ENCODE data around the gene PSMB7.

Gene PSMB7

DNA sequence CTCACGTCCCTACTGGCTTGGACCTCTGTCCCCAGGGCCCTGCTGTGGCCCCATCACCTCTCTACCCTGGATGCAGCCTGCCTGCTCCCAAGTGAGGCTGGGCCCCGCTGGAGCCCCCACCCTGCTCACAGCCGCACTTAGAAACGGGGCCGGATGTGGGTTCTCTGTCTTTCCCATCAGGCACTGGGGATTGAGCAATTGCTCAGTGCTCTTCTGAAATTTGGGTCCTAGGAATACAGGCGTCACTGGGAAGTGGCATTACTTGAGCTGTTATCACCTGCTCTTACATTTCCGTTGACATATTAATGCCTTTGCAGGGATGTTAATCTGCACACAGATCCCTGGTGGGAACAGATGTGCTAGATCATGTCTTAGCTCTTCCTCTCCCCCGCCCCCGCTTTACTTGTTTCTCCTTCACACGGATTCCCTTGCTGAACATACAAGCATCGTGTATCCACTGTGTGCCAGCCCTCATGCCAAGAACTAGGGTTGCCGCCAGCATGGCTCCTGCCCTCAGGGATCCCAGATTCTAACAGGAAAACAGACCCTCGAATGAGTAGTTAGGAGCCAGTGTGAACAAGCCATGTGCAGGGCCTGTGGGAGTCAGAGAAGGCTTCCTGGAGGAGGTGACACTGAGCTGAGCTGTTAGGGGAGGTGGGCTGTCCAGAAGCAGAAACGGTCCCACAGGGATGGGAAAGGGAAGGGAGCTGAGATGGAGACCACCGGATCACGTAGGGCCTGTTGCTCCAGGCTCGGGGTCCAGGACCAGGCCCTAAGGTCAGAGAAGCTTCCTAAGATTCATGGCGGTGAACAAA, 92.4 kb downstream of the PSMB7 start:
- no peak for DNase-seq

DNA sequence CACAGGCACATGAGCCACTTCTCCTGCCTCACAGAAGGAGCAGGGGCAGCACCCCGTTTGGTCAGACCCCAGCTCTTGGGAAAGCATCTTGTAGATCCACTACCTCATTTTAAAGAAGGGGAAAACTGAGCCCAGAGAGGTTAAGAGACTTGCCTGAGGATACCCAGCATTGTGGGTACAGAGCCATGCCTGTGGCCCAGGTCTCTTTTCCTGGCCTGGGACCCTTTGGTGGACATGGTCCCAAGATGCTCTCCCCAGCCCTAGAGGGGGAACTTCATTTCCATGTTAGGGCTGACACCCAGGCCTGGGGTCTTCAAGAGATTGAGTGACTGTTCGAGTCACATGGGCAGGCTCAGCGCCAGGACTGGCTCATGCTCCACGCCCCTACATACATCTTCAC, 93.3 kb downstream of the PSMB7 start:
- no peak for DNase-seq

DNA sequence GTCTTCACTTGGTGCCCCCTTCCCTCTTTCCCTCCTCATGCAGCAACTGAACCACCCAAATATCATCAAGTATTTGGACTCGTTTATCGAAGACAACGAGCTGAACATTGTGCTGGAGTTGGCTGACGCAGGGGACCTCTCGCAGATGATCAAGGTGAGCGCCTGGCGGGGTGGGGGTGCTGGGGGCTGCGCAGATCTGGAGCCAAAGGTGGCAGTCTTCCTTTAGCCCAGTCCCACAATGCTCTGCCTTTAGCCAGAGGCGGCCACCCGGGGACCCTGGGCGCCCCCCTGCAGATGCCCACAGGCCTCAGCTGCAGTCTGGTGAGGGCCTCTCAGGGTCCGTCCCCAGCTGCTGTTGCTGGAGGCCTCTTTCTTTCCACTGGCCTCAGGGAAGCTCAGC, 93.8 kb downstream of the PSMB7 start:
- no peak for DNase-seq

DNA sequence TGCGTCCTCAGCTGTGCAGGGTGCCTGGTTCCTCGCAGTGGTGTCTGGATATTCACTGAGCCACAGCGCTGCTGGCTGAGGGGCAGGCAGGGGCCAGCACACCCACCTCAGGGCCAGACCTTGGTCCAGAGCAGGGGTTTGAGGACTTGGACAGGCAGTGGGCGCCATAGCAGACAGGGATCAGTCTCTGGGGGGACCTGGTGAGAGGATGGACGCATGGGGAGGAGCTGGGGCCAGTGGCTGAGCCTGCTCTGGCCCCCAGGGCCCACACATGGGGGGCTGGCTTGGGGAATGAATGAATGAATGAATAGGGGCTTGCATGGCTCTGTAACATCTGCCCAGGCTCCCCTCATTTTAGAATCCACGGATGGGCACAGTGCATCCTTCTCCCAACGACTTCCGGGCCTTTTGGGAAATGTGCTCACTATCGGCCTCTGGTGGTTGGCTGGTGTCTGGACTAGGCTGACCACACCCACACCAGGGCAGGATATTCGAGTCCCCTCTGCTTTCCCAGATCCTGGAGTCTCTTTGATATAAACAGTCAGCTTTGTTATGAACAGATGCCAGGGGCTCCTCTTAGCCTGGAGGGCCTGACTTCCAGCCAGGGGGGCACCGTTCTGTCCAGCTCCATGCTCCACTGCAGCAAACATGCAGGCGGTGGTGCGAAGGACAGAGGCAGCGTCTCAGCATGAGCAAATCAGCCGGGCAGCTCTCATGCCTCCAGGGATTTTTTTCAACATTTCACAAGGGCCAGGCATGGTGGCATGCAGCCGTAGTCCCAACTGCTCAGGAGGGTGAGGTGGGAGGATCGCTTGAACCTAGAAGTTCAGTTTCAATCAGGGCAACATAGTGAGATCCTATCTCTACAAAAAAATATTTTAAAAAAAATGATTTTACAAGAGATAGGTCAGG, 94.9 kb downstream of the PSMB7 start:
- peak; percentile 81 for DNase-seq

DNA sequence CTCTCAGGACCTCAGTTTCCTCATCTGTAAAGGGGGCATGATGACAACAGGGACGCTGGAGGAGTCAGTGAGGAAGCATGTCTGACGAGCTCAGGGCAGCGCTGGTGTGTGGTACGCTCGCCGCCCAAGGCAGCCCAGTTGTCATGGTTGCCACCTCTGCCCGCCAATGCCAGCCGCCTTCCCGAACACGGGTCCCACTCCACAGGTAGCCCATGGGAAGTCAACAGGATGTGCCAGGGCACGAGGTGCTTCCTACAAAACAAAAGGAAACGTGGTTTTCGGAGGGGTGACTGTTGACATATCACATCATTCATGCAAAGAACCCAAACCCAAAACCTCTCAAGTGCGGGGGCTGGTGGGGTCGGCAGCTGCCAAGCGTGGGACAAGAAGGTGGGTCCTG, 99.4 kb downstream of the PSMB7 start:
- DNase-seq = no peak

DNA sequence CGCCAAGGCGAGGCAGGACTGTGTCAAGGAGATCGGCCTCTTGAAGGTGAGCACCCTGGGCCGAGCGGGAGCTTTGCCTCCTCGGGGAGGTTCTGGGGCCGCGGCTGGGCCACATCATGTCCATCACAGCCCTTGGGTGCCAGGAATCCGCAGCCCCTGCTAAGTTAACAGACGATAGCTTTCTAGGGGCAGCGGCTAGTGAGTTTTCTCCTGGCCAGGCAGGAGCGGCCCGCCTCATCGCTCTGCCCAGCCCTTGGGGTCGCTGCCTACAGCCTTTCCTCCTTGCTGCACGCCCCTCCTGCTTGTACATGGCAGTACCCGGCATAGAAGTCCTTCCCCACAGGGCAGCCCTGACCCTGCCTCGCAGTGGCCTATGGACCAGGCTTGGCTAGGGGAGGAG, 101.3 kb downstream of the PSMB7 start:
- no peak for DNase-seq

DNA sequence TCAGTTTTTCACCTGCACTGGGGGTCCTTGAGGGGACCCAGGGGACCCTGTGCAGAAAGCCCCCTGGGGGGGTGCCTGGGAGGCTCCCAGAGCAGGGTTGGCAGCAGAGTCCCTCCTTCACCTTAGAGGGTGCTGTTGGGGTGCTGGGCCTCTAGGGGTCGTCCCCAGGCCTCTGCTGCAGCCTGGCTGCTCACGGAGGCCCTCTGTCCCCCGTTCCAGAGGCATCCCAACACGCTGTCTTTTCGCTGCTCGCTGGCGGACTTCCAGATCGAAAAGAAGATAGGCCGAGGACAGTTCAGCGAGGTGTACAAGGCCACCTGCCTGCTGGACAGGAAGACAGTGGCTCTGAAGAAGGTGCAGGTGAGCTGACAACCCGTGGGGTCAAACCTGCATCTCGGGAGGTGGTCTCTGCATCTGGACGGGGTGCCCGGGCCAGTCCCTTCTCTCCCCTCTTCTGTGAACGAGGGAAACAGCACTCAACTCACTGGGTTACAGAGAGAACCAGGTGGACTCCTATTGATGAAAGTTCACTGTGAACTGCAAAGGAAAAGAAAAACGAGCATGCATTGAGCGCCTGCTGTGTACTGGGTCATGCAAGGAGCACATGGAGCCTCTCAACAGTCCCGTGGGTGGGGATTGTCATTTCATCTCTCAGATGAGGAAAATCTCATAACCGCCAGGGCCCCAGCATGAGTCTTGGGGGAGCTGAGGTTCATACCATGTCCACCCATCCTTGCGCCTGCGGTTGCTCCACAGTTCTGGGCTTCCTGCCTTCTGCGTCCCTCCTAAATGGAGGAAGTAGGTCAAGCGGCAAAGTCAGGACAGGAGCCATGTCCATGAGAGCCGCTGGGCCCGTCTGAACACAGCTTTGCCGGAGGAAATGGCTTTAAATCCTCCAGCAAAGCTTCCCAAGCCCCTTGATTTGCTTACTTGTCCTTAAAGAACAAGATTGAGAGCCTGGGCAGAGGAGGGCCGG, 102.7 kb downstream of the PSMB7 start:
- no peak for DNase-seq

DNA sequence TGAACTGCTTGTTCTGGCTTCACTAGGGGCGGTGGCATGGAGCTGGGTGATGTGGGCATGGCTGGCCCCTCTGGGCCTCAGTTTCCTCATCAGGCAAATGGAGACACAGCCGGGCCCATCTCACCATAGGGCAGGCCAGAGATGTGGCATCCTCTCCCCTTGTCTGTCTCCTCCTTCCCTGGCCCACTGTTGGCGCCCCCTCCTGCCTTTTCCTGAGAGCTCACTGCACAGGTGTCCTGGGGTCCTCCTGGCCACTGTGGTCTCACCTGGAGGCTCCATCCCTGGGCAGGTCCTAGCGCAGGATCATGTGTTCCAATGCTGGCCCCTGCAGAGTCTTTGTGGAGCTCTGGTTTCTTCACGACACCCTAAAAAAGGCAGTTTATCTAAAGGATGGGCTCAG, 104.0 kb downstream of the PSMB7 start:
- DNase-seq = no peak

DNA sequence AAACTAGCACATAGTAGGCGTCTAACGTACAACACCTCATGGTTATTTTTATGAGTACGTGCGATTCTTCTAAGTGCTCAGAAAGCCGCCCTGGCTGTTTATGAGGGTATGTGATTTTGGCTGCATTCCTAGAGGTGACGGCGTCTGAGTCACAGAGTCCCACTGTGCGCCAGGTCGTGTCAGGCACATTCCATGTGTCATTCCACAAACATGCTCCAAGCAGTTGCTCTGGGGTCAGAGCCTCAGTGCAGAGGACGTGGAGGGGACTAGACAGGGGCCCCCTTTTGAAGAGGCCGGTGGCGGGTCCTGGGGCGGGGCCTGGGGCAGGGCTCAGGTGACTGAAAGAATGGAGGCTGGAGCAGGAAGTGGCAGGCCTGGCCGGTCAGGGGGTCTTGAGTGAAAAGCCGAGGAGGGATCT, 105.6 kb downstream of the PSMB7 start:
- DNase-seq = no peak

DNA sequence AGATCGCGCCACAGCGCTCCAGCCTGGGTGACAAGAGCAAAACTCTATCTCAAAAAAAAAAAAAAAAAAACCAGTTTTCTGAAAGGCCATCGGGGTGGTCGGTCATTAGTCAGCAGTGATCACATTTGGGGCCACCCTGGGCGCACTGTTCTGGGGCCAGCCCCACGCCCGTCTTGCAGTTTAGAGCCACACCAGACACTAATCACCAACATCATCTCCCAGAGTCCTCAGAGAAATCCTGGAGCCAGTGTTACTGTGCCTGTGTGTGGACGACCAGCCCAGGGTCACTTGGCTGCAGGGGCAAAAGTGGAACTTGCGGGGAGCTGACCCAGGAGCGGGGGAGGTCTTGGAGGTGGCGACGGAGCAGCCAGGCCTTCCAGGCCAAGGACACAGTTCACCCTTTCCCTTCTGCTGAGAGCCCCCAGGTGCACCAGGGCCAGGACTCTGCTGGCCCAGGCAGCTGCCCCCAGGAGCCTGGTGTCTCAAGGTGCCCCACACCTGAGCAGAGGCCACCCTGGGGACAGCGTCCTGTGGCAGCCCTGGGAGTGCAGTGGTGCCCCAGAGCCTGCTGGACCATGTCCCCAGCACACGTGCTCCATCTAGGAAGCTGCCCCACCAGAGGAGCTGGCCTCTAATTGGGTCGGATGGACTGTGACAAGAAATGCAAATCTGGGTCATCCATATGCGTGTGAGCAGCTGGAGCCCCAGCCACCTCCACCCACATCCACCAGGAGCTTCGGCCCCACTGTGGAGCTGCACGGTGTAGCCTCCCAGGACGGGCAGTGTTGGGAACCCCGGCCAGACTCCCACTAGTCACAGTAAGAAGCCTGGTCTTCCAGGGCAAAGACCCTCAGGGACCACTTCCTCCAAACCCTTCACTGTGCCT, 106.4 kb downstream of the PSMB7 start:
- no peak for DNase-seq

DNA sequence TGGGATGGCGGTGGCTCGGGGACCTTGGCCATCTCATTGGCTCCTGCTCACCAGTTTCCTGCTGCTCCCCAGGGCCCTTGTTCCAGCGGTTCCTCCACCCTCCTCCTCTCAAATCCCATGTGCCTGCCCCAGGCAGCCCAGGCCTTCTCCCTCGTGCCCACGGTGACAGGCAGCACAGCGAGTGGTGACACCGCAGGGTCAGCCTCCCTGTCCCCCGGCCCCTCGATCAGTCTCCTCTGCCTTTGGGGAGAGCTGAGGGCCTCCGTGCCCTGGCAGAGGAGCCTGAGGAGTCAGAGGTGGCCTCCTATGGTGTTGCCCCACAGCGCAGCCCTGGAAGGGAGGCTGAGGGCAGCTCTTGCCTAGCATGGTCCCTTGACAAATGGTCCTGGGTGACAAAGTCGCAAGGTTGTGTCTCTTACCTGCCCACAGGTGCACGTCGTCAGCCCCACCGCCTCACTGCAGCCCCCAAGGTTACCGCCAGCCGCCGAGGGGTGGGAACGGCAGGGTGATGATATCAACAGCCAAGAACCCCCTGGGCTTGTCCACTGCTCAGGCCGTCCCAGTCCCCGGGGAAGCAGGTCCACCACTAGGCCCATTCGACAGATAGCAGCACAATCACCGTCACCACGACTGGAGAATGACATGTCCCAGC, 107.7 kb downstream of the PSMB7 start:
- DNase-seq = no peak

DNA sequence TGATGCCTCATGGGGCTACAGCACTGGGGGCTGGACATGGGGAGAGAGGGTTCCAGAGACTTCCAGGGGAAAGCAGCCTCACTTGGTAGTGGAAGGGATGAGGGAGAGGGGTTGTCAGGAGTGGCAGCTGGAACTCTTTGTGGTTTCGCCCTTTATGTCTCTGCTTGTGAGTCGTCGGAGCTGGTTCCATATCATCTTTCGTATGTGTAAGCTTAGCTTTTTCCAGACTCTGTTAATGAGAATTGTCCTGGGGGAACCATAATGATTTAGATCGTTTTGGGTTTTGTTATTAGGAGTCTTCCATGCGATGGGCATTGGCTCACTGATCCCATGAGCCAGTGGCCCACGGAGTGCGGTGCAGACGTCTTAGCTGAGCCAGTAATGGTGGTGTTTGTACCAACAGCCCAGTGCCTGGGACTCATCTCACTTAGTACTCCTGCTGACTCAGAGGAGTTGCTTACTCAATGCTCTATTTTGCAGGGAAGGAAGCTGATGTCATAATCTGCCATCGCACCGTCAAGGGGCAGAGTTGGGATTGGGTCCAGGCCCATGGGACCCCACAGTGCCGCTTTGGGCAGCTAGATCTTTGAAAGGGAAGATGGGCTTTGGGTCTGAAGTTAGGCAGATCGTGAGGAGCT, 109.0 kb downstream of the PSMB7 start:
- DNase-seq = no peak

DNA sequence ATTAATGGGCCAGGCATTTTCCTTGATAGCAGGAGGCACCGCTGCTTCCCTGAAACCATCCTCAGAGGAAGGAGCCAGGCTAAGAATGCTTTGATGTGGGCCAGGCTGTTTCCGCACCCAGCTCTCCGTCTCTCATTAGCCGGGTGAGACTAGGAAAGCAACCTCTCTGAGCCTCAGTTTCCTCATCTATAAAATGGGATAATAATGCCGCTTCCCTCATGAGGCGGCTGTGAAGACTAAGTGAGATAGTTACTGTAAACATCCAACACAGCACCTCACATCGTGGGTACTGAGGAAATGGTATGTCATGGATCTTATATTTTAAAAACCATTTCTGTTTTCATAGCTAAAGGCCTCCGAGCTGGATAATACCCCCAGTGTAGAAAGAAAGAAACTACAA, 111.0 kb downstream of the PSMB7 start:
- no peak for DNase-seq

DNA sequence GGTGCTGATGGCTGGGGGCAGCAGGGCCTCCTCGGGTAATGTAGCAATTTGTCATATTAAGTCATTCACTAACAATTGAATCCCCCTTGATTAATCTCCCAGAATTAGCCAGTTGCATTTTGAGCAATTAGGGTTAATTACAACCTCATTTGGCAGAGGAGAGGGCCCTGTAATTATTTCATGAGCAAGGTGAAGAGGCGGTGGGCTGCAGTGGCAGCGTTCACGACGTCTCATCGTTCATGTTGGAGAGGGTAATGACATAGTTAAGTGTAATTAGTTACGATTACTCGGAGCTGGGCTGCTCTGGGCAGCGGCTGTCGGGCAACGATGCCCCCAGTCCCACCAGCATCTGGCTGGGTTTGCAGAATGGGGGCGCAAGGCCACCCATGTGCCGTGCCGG, 111.5 kb downstream of the PSMB7 start:
- DNase-seq = no peak
